SU-DHL-6 (cell line): Measurements from ENCODE around the gene RAI14.
"Not testable (repeated sequence)": the region's sequence is repeated elsewhere in the genome, so short reads cannot be mapped to it uniquely, and the experiment has no call there.

Source experiments
- EZH2phosphoT487 ChIP-seq: fragments of 200-600 bp; sonication (generic), shearing (Covaris generic); conservative IDR thresholded peaks from 2 replicates; pipeline ENCODE4 v1.6.1; 2018; ENCODE audit warnings: mild to moderate bottlenecking, antibody characterized with exemption, low read length, moderate library complexity, mixed read lengths
- TF ChIP-seq, protein P1 (sequence below): fragments of 200-600 bp; sonication (generic); IDR thresholded peaks from one replicate; pipeline ENCODE4 v1.5.1; 2017; ENCODE audit warnings: antibody characterized with exemption, mild to moderate bottlenecking, low read length, moderate library complexity; ENCODE audit not compliant: insufficient read depth, poor library complexity, severe bottlenecking

DNA sequence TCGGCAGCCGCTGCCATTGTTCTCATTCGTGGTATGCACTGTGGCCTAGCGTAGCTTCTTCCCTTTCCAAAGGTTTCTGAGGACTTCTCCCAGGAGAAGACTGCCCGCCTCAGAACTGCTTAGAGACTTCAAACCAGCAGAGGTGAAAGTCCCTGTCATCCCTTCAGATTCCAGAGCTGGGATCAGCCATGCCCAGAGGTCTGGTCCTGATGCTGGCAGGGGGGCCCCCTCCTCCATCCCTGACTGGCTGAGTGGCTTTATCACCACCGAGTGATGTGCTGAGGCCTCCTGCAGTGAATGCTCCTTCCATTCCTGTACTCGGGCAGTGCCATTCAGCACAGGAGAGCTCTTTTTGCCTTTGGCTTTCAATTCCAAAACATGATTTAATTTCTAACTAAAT, 174.7 kb downstream of the RAI14 start:
- TF ChIP-seq, protein P1, sequence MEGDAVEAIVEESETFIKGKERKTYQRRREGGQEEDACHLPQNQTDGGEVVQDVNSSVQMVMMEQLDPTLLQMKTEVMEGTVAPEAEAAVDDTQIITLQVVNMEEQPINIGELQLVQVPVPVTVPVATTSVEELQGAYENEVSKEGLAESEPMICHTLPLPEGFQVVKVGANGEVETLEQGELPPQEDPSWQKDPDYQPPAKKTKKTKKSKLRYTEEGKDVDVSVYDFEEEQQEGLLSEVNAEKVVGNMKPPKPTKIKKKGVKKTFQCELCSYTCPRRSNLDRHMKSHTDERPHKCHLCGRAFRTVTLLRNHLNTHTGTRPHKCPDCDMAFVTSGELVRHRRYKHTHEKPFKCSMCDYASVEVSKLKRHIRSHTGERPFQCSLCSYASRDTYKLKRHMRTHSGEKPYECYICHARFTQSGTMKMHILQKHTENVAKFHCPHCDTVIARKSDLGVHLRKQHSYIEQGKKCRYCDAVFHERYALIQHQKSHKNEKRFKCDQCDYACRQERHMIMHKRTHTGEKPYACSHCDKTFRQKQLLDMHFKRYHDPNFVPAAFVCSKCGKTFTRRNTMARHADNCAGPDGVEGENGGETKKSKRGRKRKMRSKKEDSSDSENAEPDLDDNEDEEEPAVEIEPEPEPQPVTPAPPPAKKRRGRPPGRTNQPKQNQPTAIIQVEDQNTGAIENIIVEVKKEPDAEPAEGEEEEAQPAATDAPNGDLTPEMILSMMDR, result not testable (repeated sequence)
- TF ChIP-seq EZH2phosphoT487, result not testable (repeated sequence)
